K562 (cell line): ENCODE measurements around the gene OR2A14. TPM values are rescaled to one million over a fixed set of nuclear protein-coding genes. Genes with fewer than 3 reads are reported as not detected.

Experiments
- ATAC-seq: fragments of 200-7000 bp; cut with Tn5 transposase; 3 replicates; pipeline ENCODE4 v1.9.1; 2020; ENCODE audit warnings: moderate library complexity
- BruUV-seq: library from RNA; stranded (reverse); fragments of 400-500 nt; replicated peaks from 2 replicates; lab custom pipeline; 2021; lab: Mats Ljungman, UMichigan
- CTCF ChIA-PET: fragments of 300-600 bp; formaldehyde crosslinking; extraction: SDS; loops from one replicate; lab custom pipeline; 2021; ENCODE audit warnings: low intra/inter-chr PET ratio; lab: Yijun Ruan, JAX
- POLR2A ChIA-PET: fragments of 300-600, 350-650 bp; sonication (Branson Sonifier 250); formaldehyde crosslinking; extraction: SDS; loops from one replicate; lab custom pipeline; 2021; ENCODE audit warnings: antibody characterized with exemption, inconsistent platforms; lab: Yijun Ruan, JAX
- DNase-seq, 4 experiments: peaks; one replicate each; pipeline versions ENCODE4 v3.0.0 to v3.0.0-alpha.2; 2011 to 2018; ENCODE audit warnings: low spot score in 3 of 4, mixed read lengths in 3 of 4; ENCODE audit errors: extremely low read depth in 1 of 4
- FAIRE-seq: peaks from 2 replicates; lab custom pipeline; 2011; peaks lifted over from hg19 to GRCh38; lab: Jason Lieb, UNC
- H2AFZ ChIP-seq: 2 replicates; pipeline ENCODE4 v1.6.0; 2011; ENCODE audit warnings: low read depth, low read length, control low read depth, inconsistent platforms
- H3K27ac ChIP-seq: fragments of 200-600 bp; 3 replicates; pipeline ENCODE4 v1.8.0; 2011; ENCODE audit warnings: low read depth, mild to moderate bottlenecking, control low read depth, inconsistent platforms, low read length, moderate library complexity, mixed read lengths; ENCODE audit errors: extremely low read depth
- H3K27me3 ChIP-seq, 2 experiments: fragments of 300-600 bp in 1 of 2; 2 replicates in 1 of 2; 3 replicates in 1 of 2; pipeline versions ENCODE4 v1.6.0 to v1.8.0; 2011; ENCODE audit warnings: inconsistent platforms in 2 of 2, low read length in 2 of 2, mild to moderate bottlenecking in 1 of 2, mixed read lengths in 1 of 2, moderate library complexity in 1 of 2; ENCODE audit not compliant: control insufficient read depth in 2 of 2, insufficient read depth in 2 of 2
- H3K36me3 ChIP-seq: fragments of 300-600 bp; 3 replicates; pipeline ENCODE4 v1.8.0; 2011; ENCODE audit warnings: mild to moderate bottlenecking, low read length, inconsistent platforms; ENCODE audit not compliant: control insufficient read depth, insufficient read depth
- H3K4me1 ChIP-seq, 2 experiments: fragments of 200-600 bp in 1 of 2; replicated peaks in 1 of 2; 2 replicates in 1 of 2; 3 replicates in 1 of 2; pipeline versions ENCODE4 v1.5.1 to v1.8.0; 2011; ENCODE audit warnings: inconsistent platforms in 2 of 2, low read length in 2 of 2, mild to moderate bottlenecking in 1 of 2, mixed read lengths in 1 of 2, moderate library complexity in 1 of 2; ENCODE audit not compliant: control insufficient read depth in 2 of 2, insufficient read depth in 2 of 2
- H3K4me2 ChIP-seq: 2 replicates; pipeline ENCODE4 v1.6.1; 2011; ENCODE audit warnings: low read length, control low read depth, inconsistent platforms, mixed read lengths; ENCODE audit not compliant: insufficient read depth
- H3K4me3 ChIP-seq: fragments of 200-600 bp; sonication (generic), shearing (Covaris generic); 2 replicates; pipeline ENCODE4 v1.5.1; 2016; ENCODE audit warnings: control low read depth, inconsistent platforms
- H3K79me2 ChIP-seq: fragments of 200-600 bp; 3 replicates; pipeline ENCODE4 v1.8.0; 2011; ENCODE audit warnings: low read length, inconsistent platforms; ENCODE audit not compliant: control insufficient read depth, insufficient read depth
- H3K9ac ChIP-seq, 2 experiments: 2 replicates each; pipeline versions ENCODE4 v1.6.0 to v1.6.1; 2011; ENCODE audit warnings: low read depth in 2 of 2, low read length in 2 of 2, control low read depth in 1 of 2, inconsistent platforms in 1 of 2, mild to moderate bottlenecking in 1 of 2, mixed read lengths in 1 of 2; ENCODE audit not compliant: insufficient read depth in 1 of 2
- H3K9me1 ChIP-seq: one replicate; pipeline ENCODE4 v1.6.0; 2011; ENCODE audit warnings: inconsistent platforms, mild to moderate bottlenecking, low read length, moderate library complexity; ENCODE audit not compliant: control insufficient read depth, insufficient read depth
- H3K9me3 ChIP-seq: replicated peaks from 2 replicates; pipeline ENCODE4 v1.5.1; 2011; ENCODE audit warnings: low read depth, low read length, inconsistent platforms; ENCODE audit not compliant: control insufficient read depth, insufficient read depth
- H4K20me1 ChIP-seq: replicated peaks from 2 replicates; pipeline ENCODE4 v1.6.1; 2011; ENCODE audit warnings: low read length, inconsistent platforms, mixed read lengths; ENCODE audit not compliant: control insufficient read depth, insufficient read depth
- GABPA ChIP-seq: fragments of 200-800 bp; sonication (Bioruptor generic); conservative IDR thresholded peaks from 2 replicates; pipeline ENCODE4 v1.6.1; 2016; ENCODE audit warnings: low read depth, missing genetic modification characterization, missing compliant biosample characterization
- RBM15 ChIP-seq: fragments of 200-400 bp; formaldehyde crosslinking; IDR thresholded peaks from 2 replicates; pipeline ENCODE4 v1.6.1; 2018; ENCODE audit warnings: mild to moderate bottlenecking, low read length, moderate library complexity; ENCODE audit not compliant: insufficient read depth
- RFX5 ChIP-seq: IDR thresholded peaks from 2 replicates; pipeline ENCODE4 v1.6.1; 2011; ENCODE audit warnings: low read depth, mild to moderate bottlenecking, improper control_type of control experiment, low read length
- SMAD1 ChIP-seq: fragments of 150-350 bp; IDR thresholded peaks from 2 replicates; pipeline ENCODE4 v1.6.1; 2014; ENCODE audit warnings: low read length, low read depth; ENCODE audit not compliant: partially characterized antibody
- WGBS: fragments of 100-300 bp; shearing (Covaris generic); methylation state at CpG from one replicate; pipeline ENCODE4 v1.1.6; 2016; ENCODE audit warnings: low coverage, mixed read lengths; ENCODE audit not compliant: insufficient coverage; ENCODE audit errors: missing lambda C conversion rate; 5-methylcytosine and 5-hydroxymethylcytosine counted together
- in situ Hi-C: fragments of 300-500 bp; cut with MboI; formaldehyde crosslinking; loops from 4 replicates; pipeline ENCODE4 v1.15.0; 2018; ENCODE audit warnings: inconsistent platforms, mixed read lengths
- intact Hi-C: fragments of 100-400 bp; cut with micrococcal nuclease; formaldehyde crosslinking; loops from 2 replicates; pipeline ENCODE4 v1.14.2; 2022
- polyA plus RNA-seq, 8 experiments: library from polyadenylated mRNA; depleted of rRNA in 4 of 8; stranded (reverse) in 5 of 8; unstranded in 3 of 8; fragments of >200 nt; fragmentation: Nextera tagmentation in 2 of 8; fragmentation: Illumina TruSeq in 1 of 8; extraction: Ambion mirVana in 2 of 8; extraction: Trizol in 1 of 8; gene quantifications; 2 replicates each; pipeline versions ENCODE4 v1.2.1 to v1.2.3, GENCODE V29; 2011 to 2014; ENCODE audit warnings: inconsistent platforms in 1 of 8, missing spikeins in 1 of 8
- total RNA-seq, 7 experiments: library from RNA; depleted of rRNA in 6 of 7; stranded (reverse); fragments of >200 nt in 6 of 7; fragmentation: Illumina TruSeq in 2 of 7; extraction: Trizol in 2 of 7; gene quantifications; 2 replicates each; pipeline versions ENCODE4 v1.2.1 to v1.2.3, GENCODE V29; 2011 to 2021; ENCODE audit warnings: low replicate concordance in 1 of 7
- TF ChIP-seq, protein P1 (sequence below): fragments of 200-600 bp; sonication (generic); IDR thresholded peaks from one replicate; pipeline ENCODE4 v1.6.1; 2012; ENCODE audit warnings: mild to moderate bottlenecking, low read depth, low read length, inconsistent platforms

The OR2A14 gene
- total and polyA plus RNA-seq, 9 of the 15 experiments (the other 6 are each of a cell fraction or from before 2014, with no cell fraction given), result not detected

DNA sequence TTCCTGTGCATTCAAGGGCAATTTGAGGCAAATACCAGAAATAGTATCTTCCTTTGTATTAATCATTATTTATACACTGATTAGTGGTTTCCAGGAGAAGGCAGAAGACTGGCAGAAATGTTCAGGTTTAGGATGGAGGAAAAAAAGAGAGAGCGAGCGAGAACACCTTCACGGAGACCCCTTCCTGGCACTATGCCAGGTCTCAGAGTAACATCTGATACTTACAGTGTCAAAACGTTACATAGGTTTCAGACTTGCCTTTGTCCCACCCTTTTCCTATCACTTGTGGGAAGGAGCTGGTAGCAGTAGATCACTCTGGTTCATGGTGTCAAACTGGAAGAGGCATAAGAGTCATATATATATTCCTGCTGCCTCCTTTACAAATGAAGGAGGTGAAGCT is 36.2 kb upstream of the OR2A14 start (continued):
- no peak for TF ChIP-seq RBM15
- no peak for TF ChIP-seq GABPA (tag)
- peak; percentile 67 for TF ChIP-seq SMAD1

DNA sequence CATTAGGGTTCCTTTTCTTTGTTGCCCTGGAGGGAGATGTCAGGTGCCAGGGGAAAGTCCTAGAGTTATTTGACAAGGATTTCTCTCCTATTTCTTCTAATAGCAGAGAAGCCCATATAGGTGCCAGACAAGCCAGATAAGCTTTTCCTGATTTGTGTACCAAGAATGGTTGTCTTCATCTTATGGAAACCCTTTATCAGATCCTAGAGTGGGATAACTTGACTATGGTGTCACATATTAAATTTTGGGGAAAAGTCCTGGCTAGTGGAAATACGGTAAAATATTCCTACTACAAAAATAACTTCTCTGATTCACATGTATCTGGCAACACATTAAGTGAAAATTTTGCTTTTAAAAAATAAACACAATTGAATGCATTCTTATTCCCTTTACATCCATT is 35.7 kb upstream of the OR2A14 start:
- TF ChIP-seq RFX5, result no peak
- TF ChIP-seq, protein P1, sequence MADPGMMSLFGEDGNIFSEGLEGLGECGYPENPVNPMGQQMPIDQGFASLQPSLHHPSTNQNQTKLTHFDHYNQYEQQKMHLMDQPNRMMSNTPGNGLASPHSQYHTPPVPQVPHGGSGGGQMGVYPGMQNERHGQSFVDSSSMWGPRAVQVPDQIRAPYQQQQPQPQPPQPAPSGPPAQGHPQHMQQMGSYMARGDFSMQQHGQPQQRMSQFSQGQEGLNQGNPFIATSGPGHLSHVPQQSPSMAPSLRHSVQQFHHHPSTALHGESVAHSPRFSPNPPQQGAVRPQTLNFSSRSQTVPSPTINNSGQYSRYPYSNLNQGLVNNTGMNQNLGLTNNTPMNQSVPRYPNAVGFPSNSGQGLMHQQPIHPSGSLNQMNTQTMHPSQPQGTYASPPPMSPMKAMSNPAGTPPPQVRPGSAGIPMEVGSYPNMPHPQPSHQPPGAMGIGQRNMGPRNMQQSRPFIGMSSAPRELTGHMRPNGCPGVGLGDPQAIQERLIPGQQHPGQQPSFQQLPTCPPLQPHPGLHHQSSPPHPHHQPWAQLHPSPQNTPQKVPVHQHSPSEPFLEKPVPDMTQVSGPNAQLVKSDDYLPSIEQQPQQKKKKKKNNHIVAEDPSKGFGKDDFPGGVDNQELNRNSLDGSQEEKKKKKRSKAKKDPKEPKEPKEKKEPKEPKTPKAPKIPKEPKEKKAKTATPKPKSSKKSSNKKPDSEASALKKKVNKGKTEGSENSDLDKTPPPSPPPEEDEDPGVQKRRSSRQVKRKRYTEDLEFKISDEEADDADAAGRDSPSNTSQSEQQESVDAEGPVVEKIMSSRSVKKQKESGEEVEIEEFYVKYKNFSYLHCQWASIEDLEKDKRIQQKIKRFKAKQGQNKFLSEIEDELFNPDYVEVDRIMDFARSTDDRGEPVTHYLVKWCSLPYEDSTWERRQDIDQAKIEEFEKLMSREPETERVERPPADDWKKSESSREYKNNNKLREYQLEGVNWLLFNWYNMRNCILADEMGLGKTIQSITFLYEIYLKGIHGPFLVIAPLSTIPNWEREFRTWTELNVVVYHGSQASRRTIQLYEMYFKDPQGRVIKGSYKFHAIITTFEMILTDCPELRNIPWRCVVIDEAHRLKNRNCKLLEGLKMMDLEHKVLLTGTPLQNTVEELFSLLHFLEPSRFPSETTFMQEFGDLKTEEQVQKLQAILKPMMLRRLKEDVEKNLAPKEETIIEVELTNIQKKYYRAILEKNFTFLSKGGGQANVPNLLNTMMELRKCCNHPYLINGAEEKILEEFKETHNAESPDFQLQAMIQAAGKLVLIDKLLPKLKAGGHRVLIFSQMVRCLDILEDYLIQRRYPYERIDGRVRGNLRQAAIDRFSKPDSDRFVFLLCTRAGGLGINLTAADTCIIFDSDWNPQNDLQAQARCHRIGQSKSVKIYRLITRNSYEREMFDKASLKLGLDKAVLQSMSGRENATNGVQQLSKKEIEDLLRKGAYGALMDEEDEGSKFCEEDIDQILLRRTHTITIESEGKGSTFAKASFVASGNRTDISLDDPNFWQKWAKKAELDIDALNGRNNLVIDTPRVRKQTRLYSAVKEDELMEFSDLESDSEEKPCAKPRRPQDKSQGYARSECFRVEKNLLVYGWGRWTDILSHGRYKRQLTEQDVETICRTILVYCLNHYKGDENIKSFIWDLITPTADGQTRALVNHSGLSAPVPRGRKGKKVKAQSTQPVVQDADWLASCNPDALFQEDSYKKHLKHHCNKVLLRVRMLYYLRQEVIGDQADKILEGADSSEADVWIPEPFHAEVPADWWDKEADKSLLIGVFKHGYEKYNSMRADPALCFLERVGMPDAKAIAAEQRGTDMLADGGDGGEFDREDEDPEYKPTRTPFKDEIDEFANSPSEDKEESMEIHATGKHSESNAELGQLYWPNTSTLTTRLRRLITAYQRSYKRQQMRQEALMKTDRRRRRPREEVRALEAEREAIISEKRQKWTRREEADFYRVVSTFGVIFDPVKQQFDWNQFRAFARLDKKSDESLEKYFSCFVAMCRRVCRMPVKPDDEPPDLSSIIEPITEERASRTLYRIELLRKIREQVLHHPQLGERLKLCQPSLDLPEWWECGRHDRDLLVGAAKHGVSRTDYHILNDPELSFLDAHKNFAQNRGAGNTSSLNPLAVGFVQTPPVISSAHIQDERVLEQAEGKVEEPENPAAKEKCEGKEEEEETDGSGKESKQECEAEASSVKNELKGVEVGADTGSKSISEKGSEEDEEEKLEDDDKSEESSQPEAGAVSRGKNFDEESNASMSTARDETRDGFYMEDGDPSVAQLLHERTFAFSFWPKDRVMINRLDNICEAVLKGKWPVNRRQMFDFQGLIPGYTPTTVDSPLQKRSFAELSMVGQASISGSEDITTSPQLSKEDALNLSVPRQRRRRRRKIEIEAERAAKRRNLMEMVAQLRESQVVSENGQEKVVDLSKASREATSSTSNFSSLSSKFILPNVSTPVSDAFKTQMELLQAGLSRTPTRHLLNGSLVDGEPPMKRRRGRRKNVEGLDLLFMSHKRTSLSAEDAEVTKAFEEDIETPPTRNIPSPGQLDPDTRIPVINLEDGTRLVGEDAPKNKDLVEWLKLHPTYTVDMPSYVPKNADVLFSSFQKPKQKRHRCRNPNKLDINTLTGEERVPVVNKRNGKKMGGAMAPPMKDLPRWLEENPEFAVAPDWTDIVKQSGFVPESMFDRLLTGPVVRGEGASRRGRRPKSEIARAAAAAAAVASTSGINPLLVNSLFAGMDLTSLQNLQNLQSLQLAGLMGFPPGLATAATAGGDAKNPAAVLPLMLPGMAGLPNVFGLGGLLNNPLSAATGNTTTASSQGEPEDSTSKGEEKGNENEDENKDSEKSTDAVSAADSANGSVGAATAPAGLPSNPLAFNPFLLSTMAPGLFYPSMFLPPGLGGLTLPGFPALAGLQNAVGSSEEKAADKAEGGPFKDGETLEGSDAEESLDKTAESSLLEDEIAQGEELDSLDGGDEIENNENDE, result peak; percentile 86
- ATAC-seq, result no peak
- CTCF ChIA-PET, result no interaction called here
- no peaks in the 10 kb centered on the region for H3K9me3 ChIP-seq
- H3K36me3 ChIP-seq, result no peaks in the 10 kb centered on the region
- no peaks in the 10 kb centered on the region for H3K9me1 ChIP-seq
- H3K4me3 ChIP-seq, result no peak overlapping the region
- no peak overlapping the region for H2AFZ ChIP-seq
- no TSS peak for BruUV-seq
- H3K4me1 ChIP-seq, result no peaks in the 10 kb centered on the region
- POLR2A ChIA-PET, result interaction anchor here (1.2 kb wide), 1 partner anchor 7 kb away, joined by 3 read pairs; no protein-coding TSS in a partner anchor
- in situ Hi-C loops (no loop called here), intact Hi-C loops (no loop called here)
- no peaks in the 10 kb centered on the region for H3K79me2 ChIP-seq
- no peaks in the 10 kb centered on the region for H4K20me1 ChIP-seq
- no peak for DNase-seq
- WGBS, result 5% methylated on average over 1 of the region's 1 CpG
- no peaks in the 10 kb centered on the region for H3K27me3 ChIP-seq
- no peak overlapping the region for H3K27ac ChIP-seq
- FAIRE-seq, result no peak
- no peak overlapping the region for H3K9ac ChIP-seq
- no peak overlapping the region for H3K4me2 ChIP-seq
